Measurements from ENCODE around the gene RANBP6.
"Not testable (repeated sequence)": the region's sequence is repeated elsewhere in the genome, so short reads cannot be mapped to it uniquely, and the experiment has no call there.

The RANBP6 gene

GRCh38 chr9:6015278-6016157, at the start of gene RANBP6:
TSS of gene RANBP6 (minus strand) at chr9:6015624. CDS start at chr9:6015607, 17 bp downstream.
- peak; percentile 83 to 85 for DNase-seq (ENCODE audit: low read depth in 2 of 2)

- not testable (repeated sequence) for DNase-seq (ENCODE audit: low read depth in 2 of 2)
These were observed 47.7 kb upstream of the RANBP6 start for GRCh38 chr9:6063146-6063545.

GRCh38 chr9:6055666-6056065, 40.2 kb upstream of the RANBP6 start:
- DNase-seq (ENCODE audit: low read depth in 2 of 2): no peak

GRCh38 chr9:6055216-6055615, 39.8 kb upstream of the RANBP6 start:
- DNase-seq (ENCODE audit: low read depth in 2 of 2): no peak

GRCh38 chr9:6054280-6055099, 39.1 kb upstream of the RANBP6 start:
- peak in 1 of 2 donors; percentile 28 for DNase-seq (ENCODE audit: low read depth in 2 of 2)

- no peak for DNase-seq (ENCODE audit: low read depth in 2 of 2)
These were observed 37.0 kb upstream of the RANBP6 start for GRCh38 chr9:6052293-6052919.

GRCh38 chr9:6051511-6051950, 36.1 kb upstream of the RANBP6 start:
- DNase-seq (ENCODE audit: low read depth in 2 of 2): no peak

- no peak for DNase-seq (ENCODE audit: low read depth in 2 of 2)
These were observed 34.4 kb upstream of the RANBP6 start for GRCh38 chr9:6049798-6050197.

GRCh38 chr9:6048039-6048438, 32.6 kb upstream of the RANBP6 start:
- DNase-seq (ENCODE audit: low read depth in 2 of 2): no peak

GRCh38 chr9:6047020-6047419, 31.6 kb upstream of the RANBP6 start:
- DNase-seq (ENCODE audit: low read depth in 2 of 2): no peak

GRCh38 chr9:6045364-6045763, 29.9 kb upstream of the RANBP6 start:
- DNase-seq (ENCODE audit: low read depth in 2 of 2): no peak

- DNase-seq (ENCODE audit: low read depth in 2 of 2): no peak
These were observed 24.7 kb upstream of the RANBP6 start for GRCh38 chr9:6040077-6040476.

GRCh38 chr9:6036391-6036790, 21.0 kb upstream of the RANBP6 start:
- no peak for DNase-seq (ENCODE audit: low read depth in 2 of 2)

- DNase-seq (ENCODE audit: low read depth in 2 of 2): no peak
These were observed 19.5 kb upstream of the RANBP6 start for GRCh38 chr9:6034954-6035353.

- DNase-seq (ENCODE audit: low read depth in 2 of 2): no peak
These were observed 14.3 kb upstream of the RANBP6 start for GRCh38 chr9:6029604-6030274.

GRCh38 chr9:6024035-6024554, 8.7 kb upstream of the RANBP6 start:
- no peak for DNase-seq (ENCODE audit: low read depth in 2 of 2)

GRCh38 chr9:6016975-6017374, 1.6 kb upstream of the RANBP6 start:
- not testable (repeated sequence) for DNase-seq (ENCODE audit: low read depth in 2 of 2)

- peak in 1 of 2 donors; percentile 2 for DNase-seq (ENCODE audit: low read depth in 2 of 2)
These were observed 654 bp downstream of the RANBP6 start for GRCh38 chr9:6014670-6015270.

GRCh38 chr9:6008169-6008979, 7.0 kb downstream of the RANBP6 start:
- peak; percentile 93 to 95 for DNase-seq (ENCODE audit: low read depth in 2 of 2)

GRCh38 chr9:6007770-6008168, 7.7 kb downstream of the RANBP6 start:
- DNase-seq (ENCODE audit: low read depth in 2 of 2): peak; percentile 53 to 77
